SK-N-SH (cell line): ENCODE measurements around the gene SHISA8. TPM values are rescaled to one million over a fixed set of nuclear protein-coding genes. Genes with fewer than 3 reads are reported as not detected.

Source experiments
- CTCF ChIA-PET: fragments of 300-600, 350-600 bp; formaldehyde crosslinking; extraction: SDS; loops from one replicate; lab custom pipeline; 2021; lab: Yijun Ruan, JAX
- POLR2A ChIA-PET: fragments of 350-600 bp; sonication (Branson Sonifier 250); formaldehyde crosslinking; extraction: SDS; loops from one replicate; lab custom pipeline; 2020; ENCODE audit warnings: antibody characterized with exemption, inconsistent platforms; lab: Yijun Ruan, JAX
- DNase-seq: peaks from one replicate; pipeline ENCODE4 v3.0.0; 2012
- H2AFZ ChIP-seq: fragments of 200-600 bp; sonication (generic); 2 replicates; pipeline ENCODE4 v1.8.1; 2016; ENCODE audit warnings: antibody characterized with exemption, mild to moderate bottlenecking, low read depth
- H3F3A ChIP-seq: fragments of 200-600 bp; sonication (generic); replicated peaks from 2 replicates; pipeline ENCODE3; 2016; ENCODE audit warnings: antibody characterized with exemption, mild to moderate bottlenecking; ENCODE audit not compliant: insufficient read depth
- H3K27ac ChIP-seq, 2 experiments: fragments of 200-500 bp in 1 of 2; fragments of 200-600 bp in 1 of 2; sonication (Bioruptor generic) in 1 of 2; sonication (generic), shearing (Covaris generic) in 1 of 2; 2 replicates each; pipeline versions ENCODE4 v1.5.1 to v1.6.1; 2014 to 2016; ENCODE audit warnings: low read depth in 2 of 2, inconsistent platforms in 1 of 2, low read length in 1 of 2, mild to moderate bottlenecking in 1 of 2, mixed read lengths in 1 of 2
- H3K27me3 ChIP-seq: fragments of 200-600 bp; sonication (generic), shearing (Covaris generic); 2 replicates; pipeline ENCODE4 v1.6.1; 2016; ENCODE audit warnings: mixed run types; ENCODE audit not compliant: insufficient read depth
- H3K36me3 ChIP-seq, 2 experiments: fragments of 200-500 bp in 1 of 2; fragments of 200-600 bp in 1 of 2; sonication (Bioruptor generic) in 1 of 2; sonication (generic) in 1 of 2; replicated peaks in 1 of 2; 2 replicates each; pipeline versions ENCODE3 to v1.5.1; 2014 to 2016; ENCODE audit warnings: low read length in 1 of 2, mild to moderate bottlenecking in 1 of 2; ENCODE audit not compliant: insufficient read depth in 2 of 2, control insufficient read depth in 1 of 2
- H3K4me1 ChIP-seq, 2 experiments: fragments of 200-500 bp in 1 of 2; fragments of 200-600 bp in 1 of 2; sonication (Bioruptor generic) in 1 of 2; sonication (generic), shearing (Covaris generic) in 1 of 2; 2 replicates each; pipeline versions ENCODE4 v1.5.1 to v1.6.1; 2014 to 2016; ENCODE audit warnings: low read depth in 1 of 2, low read length in 1 of 2, mixed run types in 1 of 2; ENCODE audit not compliant: insufficient read depth in 2 of 2, control insufficient read depth in 1 of 2
- H3K4me2 ChIP-seq: fragments of 200-600 bp; sonication (generic), shearing (Covaris generic); 2 replicates; pipeline ENCODE4 v1.6.1; 2017; ENCODE audit warnings: mixed run types
- H3K4me3 ChIP-seq, 2 experiments: fragments of 200-500 bp in 1 of 2; fragments of 200-600 bp in 1 of 2; sonication (Bioruptor generic) in 1 of 2; sonication (generic), shearing (Covaris generic) in 1 of 2; 2 replicates each; pipeline versions ENCODE4 v1.5.1 to v1.8.1; 2014 to 2016; ENCODE audit warnings: low read depth in 2 of 2, inconsistent platforms in 1 of 2, low read length in 1 of 2, mild to moderate bottlenecking in 1 of 2, mixed read lengths in 1 of 2, moderate library complexity in 1 of 2
- H3K79me2 ChIP-seq: fragments of 200-600 bp; sonication (generic); 2 replicates; pipeline ENCODE4 v1.8.1; 2017; ENCODE audit warnings: mild to moderate bottlenecking; ENCODE audit not compliant: insufficient read depth
- H3K9ac ChIP-seq: fragments of 200-600 bp; sonication (generic); 2 replicates; pipeline ENCODE4 v1.6.1; 2017; ENCODE audit warnings: mixed run types
- H3K9me2 ChIP-seq: fragments of 200-600 bp; sonication (generic); 2 replicates; pipeline ENCODE4 v1.6.1; 2017; ENCODE audit warnings: mixed run types
- H3K9me3 ChIP-seq: fragments of 200-600 bp; sonication (generic); 2 replicates; pipeline ENCODE4 v1.6.1; 2017; ENCODE audit warnings: mixed run types, mild to moderate bottlenecking, moderate library complexity
- H4K20me1 ChIP-seq: fragments of 200-600 bp; sonication (generic); 2 replicates; pipeline ENCODE4 v1.6.1; 2017; ENCODE audit warnings: mild to moderate bottlenecking, mixed run types; ENCODE audit not compliant: insufficient read depth
- ELF1 ChIP-seq: IDR thresholded peaks from 2 replicates; pipeline ENCODE4 v1.4.0; 2012
- GATA2 ChIP-seq: sonication (generic); formaldehyde crosslinking; IDR thresholded peaks from 2 replicates; pipeline ENCODE4 v1.5.0; 2020; ENCODE audit warnings: mild to moderate bottlenecking, missing genetic modification reagents
- MXI1 ChIP-seq: IDR thresholded peaks from 2 replicates; pipeline ENCODE4 v1.6.1; 2012; ENCODE audit warnings: mild to moderate bottlenecking, low read depth, low read length, improper control_type of control experiment
- NFIC ChIP-seq: IDR thresholded peaks from 2 replicates; pipeline ENCODE4 v1.4.0; 2012; ENCODE audit warnings: borderline replicate concordance
- RAD21 ChIP-seq: IDR thresholded peaks from 2 replicates; pipeline ENCODE4 v1.6.1; 2012; ENCODE audit warnings: mild to moderate bottlenecking, low read length
- RCOR1 ChIP-seq: fragments of 150-350 bp; IDR thresholded peaks from 2 replicates; pipeline ENCODE4 v1.6.1; 2017; ENCODE audit warnings: antibody characterized with exemption, low read length
- RFX5 ChIP-seq: IDR thresholded peaks from 2 replicates; pipeline ENCODE4 v1.6.1; 2012; ENCODE audit warnings: mild to moderate bottlenecking, improper control_type of control experiment, low read length
- SMC3 ChIP-seq: IDR thresholded peaks from 2 replicates; pipeline ENCODE4 v1.6.1; 2012; ENCODE audit warnings: low read depth, low read length, improper control_type of control experiment
- TCF12 ChIP-seq: IDR thresholded peaks from 2 replicates; pipeline ENCODE4 v1.4.0; 2012
- TEAD4 ChIP-seq: IDR thresholded peaks from 2 replicates; pipeline ENCODE4 v1.4.0; 2012; ENCODE audit warnings: mild to moderate bottlenecking, borderline replicate concordance; ENCODE audit not compliant: insufficient read depth
- YY1 ChIP-seq: IDR thresholded peaks from 2 replicates; pipeline ENCODE4 v1.4.0; 2012; ENCODE audit warnings: low read depth, mild to moderate bottlenecking
- WGBS: methylation state at CpG from one replicate; pipeline ENCODE4 v1.1.6; 2017; ENCODE audit warnings: low lambda C conversion rate; 5-methylcytosine and 5-hydroxymethylcytosine counted together
- polyA plus RNA-seq, 3 experiments: library from polyadenylated mRNA; depleted of rRNA; stranded (reverse); fragments of >200 nt; gene quantifications; 2 replicates each; pipeline ENCODE4 v1.2.3, GENCODE V29; 2012
- TF ChIP-seq, protein P1 (sequence below): IDR thresholded peaks from 2 replicates; pipeline ENCODE4 v1.4.0; 2012; ENCODE audit warnings: low read depth, borderline replicate concordance
- TF ChIP-seq, protein P2 (sequence below): fragments of 200-600 bp; sonication (generic); IDR thresholded peaks from 2 replicates; pipeline ENCODE4 v1.6.1; 2017; ENCODE audit warnings: antibody characterized with exemption, mild to moderate bottlenecking, moderate library complexity
- TF ChIP-seq, protein P3 (sequence below): IDR thresholded peaks from 2 replicates; pipeline ENCODE4; 2012

SHISA8 gene
- polyA plus RNA-seq, 1 of the 3 experiments (the other 2 are of a cell fraction), result not detected

- TF ChIP-seq SMC3 (peak; percentile 77), MXI1 (no peak), RCOR1 (no peak), GATA2 (CRISPR knock-in tag) (no peak), TCF12 (no peak), RAD21 (peak; percentile 87)
- TF ChIP-seq, protein P1, sequence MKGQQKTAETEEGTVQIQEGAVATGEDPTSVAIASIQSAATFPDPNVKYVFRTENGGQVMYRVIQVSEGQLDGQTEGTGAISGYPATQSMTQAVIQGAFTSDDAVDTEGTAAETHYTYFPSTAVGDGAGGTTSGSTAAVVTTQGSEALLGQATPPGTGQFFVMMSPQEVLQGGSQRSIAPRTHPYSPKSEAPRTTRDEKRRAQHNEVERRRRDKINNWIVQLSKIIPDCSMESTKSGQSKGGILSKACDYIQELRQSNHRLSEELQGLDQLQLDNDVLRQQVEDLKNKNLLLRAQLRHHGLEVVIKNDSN, result no peak
- TF ChIP-seq, protein P2, sequence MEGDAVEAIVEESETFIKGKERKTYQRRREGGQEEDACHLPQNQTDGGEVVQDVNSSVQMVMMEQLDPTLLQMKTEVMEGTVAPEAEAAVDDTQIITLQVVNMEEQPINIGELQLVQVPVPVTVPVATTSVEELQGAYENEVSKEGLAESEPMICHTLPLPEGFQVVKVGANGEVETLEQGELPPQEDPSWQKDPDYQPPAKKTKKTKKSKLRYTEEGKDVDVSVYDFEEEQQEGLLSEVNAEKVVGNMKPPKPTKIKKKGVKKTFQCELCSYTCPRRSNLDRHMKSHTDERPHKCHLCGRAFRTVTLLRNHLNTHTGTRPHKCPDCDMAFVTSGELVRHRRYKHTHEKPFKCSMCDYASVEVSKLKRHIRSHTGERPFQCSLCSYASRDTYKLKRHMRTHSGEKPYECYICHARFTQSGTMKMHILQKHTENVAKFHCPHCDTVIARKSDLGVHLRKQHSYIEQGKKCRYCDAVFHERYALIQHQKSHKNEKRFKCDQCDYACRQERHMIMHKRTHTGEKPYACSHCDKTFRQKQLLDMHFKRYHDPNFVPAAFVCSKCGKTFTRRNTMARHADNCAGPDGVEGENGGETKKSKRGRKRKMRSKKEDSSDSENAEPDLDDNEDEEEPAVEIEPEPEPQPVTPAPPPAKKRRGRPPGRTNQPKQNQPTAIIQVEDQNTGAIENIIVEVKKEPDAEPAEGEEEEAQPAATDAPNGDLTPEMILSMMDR, result peak; percentile 65
- TF ChIP-seq, all 33 proteins: peak for 3
Measured at GRCh38 chr22:41940832-41941765, 26.2 kb upstream of the SHISA8 start.

DNA sequence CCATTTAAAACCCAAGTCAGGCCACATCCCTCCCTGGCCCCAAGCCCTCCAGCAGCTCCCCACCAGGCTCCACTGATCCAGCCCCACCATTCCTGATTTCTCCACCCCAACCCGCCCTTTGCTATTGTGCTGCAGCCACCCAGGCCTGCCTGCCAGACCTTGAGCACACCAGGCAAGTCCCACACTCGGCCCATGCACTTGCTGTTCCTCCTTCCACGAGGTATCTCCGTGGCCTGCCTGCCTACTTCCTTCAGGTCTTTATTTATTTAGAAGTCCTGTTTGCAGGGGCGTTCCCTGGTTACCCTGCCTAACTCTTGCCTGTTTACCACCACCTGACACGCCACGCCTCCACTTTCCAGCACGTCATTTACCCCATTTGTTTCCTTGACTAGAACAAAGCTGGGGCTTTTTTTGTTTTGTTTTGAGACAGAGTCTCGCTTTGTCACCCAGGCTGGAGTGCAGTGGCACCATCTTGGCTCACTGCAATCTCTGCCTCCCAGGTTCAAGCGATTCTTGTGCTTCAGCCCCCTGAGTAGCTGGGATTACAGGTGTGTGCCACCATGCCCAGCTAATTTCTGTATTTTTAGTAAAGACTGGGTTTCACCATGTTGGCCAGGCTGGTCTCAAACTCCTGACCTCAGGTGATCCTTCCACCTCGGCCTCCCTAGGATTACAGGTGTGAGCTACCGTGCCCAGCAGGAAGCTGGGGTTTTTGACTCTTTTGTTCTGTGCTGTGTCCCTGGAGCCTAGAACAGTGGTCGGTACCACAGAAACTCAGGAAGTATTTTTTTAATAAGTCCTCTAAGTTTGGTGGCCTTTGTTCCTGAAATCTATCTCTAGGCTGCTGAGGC lies 25.3 kb upstream of the SHISA8 start:
- Histone ChIP-seq H3K4me3 (no peak overlapping the region), H4K20me1 (no peaks in the 10 kb centered on the region), H3K9me2 (no peaks in the 10 kb centered on the region), H3K27ac (peak overlapping the region in 1 of 2 experiments; percentile 45; a peak in 2 of 4 replicates), H3K9me3 (no peaks in the 10 kb centered on the region), H3K4me1 (peaks cover 0 to 5% of the 10 kb centered on the region in 2 experiments; a peak in 1 of 4 replicates), H2AFZ (no peak overlapping the region), H3K9ac (no peak overlapping the region), H3K36me3 (no peaks in the 10 kb centered on the region), H3K4me2 (no peak overlapping the region), H3K79me2 (no peaks in the 10 kb centered on the region), H3K27me3 (no peaks in the 10 kb centered on the region), H3F3A (peaks cover 11% of the 10 kb centered on the region)
- WGBS, result 90% methylated on average over 12 of the region's 13 CpGs
- no peak for DNase-seq
- TF ChIP-seq YY1 (no peak), ELF1 (no peak), NFIC (no peak), TEAD4 (no peak), RFX5 (no peak), SMC3 (no peak), RCOR1 (no peak)
- TF ChIP-seq, protein P1, result no peak
- TF ChIP-seq, protein P3, sequence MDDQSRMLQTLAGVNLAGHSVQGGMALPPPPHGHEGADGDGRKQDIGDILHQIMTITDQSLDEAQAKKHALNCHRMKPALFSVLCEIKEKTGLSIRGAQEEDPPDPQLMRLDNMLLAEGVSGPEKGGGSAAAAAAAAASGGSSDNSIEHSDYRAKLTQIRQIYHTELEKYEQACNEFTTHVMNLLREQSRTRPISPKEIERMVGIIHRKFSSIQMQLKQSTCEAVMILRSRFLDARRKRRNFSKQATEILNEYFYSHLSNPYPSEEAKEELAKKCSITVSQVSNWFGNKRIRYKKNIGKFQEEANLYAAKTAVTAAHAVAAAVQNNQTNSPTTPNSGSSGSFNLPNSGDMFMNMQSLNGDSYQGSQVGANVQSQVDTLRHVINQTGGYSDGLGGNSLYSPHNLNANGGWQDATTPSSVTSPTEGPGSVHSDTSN, result no peak
- POLR2A ChIA-PET, result interaction anchor here (1.4 kb wide), 1 partner anchor 243 kb away, joined by 6 read pairs; no protein-coding TSS in a partner anchor
- CTCF ChIA-PET, result interaction anchor here (0.7 to 3.6 kb wide), 20 partner anchors 10 to 243 kb away, joined by 3 to 46 read pairs (median 4); partner anchors contain the start of gene MEI1

More at GRCh38 chr22:41940832-41941765, 26.2 kb upstream of the SHISA8 start:
- 53% methylated on average over 8 of the region's 13 CpGs for WGBS
- Histone ChIP-seq H3F3A (peaks cover 11% of the 10 kb centered on the region), H3K36me3 (no peaks in the 10 kb centered on the region), H3K4me1 (peaks cover 0 to 11% of the 10 kb centered on the region in 2 experiments; a peak in 1 of 4 replicates), H3K79me2 (peaks cover 6% of the 10 kb centered on the region; the same call in 1 of the 2 replicates), H3K27me3 (no peaks in the 10 kb centered on the region), H3K9me2 (no peaks in the 10 kb centered on the region), H3K9me3 (no peaks in the 10 kb centered on the region), H3K4me2 (no peak overlapping the region), H3K9ac (no peak overlapping the region), H3K27ac (peak overlapping the region in 1 of 2 experiments; percentile 45; a peak in 2 of 4 replicates), H2AFZ (no peak overlapping the region), H3K4me3 (peak overlapping the region in 1 of 2 experiments; percentile 32; a peak in 1 of 4 replicates), H4K20me1 (no peaks in the 10 kb centered on the region)
- POLR2A ChIA-PET, result interaction anchor here (1.4 kb wide), 1 partner anchor 244 kb away, joined by 6 read pairs; no protein-coding TSS in a partner anchor
- CTCF ChIA-PET, result interaction anchor here (0.6 to 3.6 kb wide), 29 partner anchors 9 to 318 kb away, joined by 3 to 46 read pairs (median 4); partner anchors contain the start of genes MEI1 and SMIM45
- DNase-seq, result peak; percentile 78
